NCI-H187 treated with DMSO at 0.1 percent for 48 hours (cell line): ENCODE data around the gene RGS1.

Experiments used
- DNase-seq: peaks from one replicate; lab custom pipeline; 2025; lab: John Stamatoyannopoulos, UW

RGS1 gene

GRCh38 chr1:192620071-192620635 lies 44.6 kb downstream of the RGS1 start:
- DNase-seq, result no peak

GRCh38 chr1:192626366-192627179 lies 51.0 kb downstream of the RGS1 start:
- no peak for DNase-seq

- no peak for DNase-seq
Observed at GRCh38 chr1:192627901-192628300, 52.3 kb downstream of the RGS1 start.

GRCh38 chr1:192628396-192629057 lies 53.0 kb downstream of the RGS1 start:
- DNase-seq, result no peak

GRCh38 chr1:192629612-192630011 lies 54.0 kb downstream of the RGS1 start:
- no peak for DNase-seq
